PC-3 (cell line): ENCODE data around the gene TAF7.

Experiments
- CTCF ChIP-seq: fragments of 300-600 bp; sonication (generic); conservative IDR thresholded peaks from 2 replicates; pipeline ENCODE4 v1.5.1; 2017; ENCODE audit warnings: antibody characterized with exemption, low read depth, mild to moderate bottlenecking, low read length
- EZH2 ChIP-seq: fragments of 300-600 bp; sonication (generic); IDR thresholded peaks from one replicate; pipeline ENCODE4 v1.6.1; 2017; ENCODE audit warnings: antibody characterized with exemption, mild to moderate bottlenecking, low read length; ENCODE audit not compliant: unreplicated experiment

GRCh38 chr5:141342773-141343172 is 22.2 kb upstream of the TAF7 start:
- TF ChIP-seq EZH2: no peak
- no peak for TF ChIP-seq CTCF
